GM19193 (cell line): ENCODE measurements around the gene IMMP2L.

Experiments used
- POLR2A ChIP-seq: IDR thresholded peaks from 4 replicates; pipeline ENCODE4 v1.6.1; 2011; ENCODE audit not compliant: insufficient read depth, insufficient read length; ENCODE audit errors: extremely low read depth

Gene IMMP2L

GRCh38 chr7:111006691-111007090 is 555.6 kb downstream of the IMMP2L start:
- TF ChIP-seq POLR2A = no peak

DNA sequence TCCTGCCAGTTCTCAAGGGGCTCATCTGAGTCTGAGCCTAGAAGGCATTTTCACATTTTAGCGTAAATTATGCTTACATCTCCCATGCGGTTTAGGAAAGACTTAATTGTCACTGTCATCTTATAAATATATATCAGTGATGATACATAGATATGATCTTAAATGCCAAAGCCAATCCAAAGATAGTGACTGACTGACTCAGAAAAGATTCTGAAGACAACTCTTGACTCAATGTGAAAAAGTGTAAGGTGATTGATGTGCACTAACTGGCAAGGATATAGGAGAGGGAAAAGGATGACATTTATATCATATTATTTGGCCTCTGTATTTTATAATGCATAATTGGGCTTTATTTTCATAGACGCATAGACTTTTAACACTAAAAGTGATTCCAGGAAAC is 556.3 kb downstream of the IMMP2L start:
- no peak for TF ChIP-seq POLR2A

- TF ChIP-seq POLR2A = no peak
Observed at GRCh38 chr7:111005445-111005844, 556.8 kb downstream of the IMMP2L start.

- no peak for TF ChIP-seq POLR2A
Observed at GRCh38 chr7:111004310-111004901, 557.9 kb downstream of the IMMP2L start.

- TF ChIP-seq POLR2A = no peak
Observed at GRCh38 chr7:111003883-111004282, 558.4 kb downstream of the IMMP2L start.

- no peak for TF ChIP-seq POLR2A
Observed at GRCh38 chr7:110994028-110994967, 568.0 kb downstream of the IMMP2L start.

DNA sequence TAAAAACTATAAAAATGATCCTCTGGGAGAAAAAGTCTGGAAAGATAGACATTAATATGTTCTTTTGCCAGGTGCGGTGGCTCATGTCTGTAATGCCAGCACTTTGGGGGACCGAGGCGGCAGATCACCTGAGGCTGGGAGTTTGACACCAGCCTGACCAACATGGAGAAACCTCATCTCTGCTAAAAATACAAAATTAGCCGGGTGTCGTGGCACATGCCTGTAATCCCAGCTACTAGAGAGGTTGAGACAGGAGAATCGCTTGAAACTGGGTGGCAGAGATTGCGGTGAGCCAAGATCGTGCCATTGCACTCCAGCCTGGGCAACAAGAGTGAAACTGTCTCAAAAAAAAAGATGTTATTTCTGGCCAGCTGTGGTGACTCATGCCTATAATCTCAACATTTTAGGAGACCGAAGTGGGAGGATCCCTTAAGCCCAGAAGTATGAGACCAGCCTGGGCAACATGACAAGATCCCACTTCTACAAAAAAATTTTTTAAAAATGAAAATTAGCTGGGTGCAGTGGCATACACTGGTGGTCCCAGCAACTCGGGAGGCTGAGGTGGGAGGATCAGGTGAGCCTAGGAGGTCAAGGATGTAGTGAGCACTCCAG is 573.3 kb downstream of the IMMP2L start:
- no peak for TF ChIP-seq POLR2A

DNA sequence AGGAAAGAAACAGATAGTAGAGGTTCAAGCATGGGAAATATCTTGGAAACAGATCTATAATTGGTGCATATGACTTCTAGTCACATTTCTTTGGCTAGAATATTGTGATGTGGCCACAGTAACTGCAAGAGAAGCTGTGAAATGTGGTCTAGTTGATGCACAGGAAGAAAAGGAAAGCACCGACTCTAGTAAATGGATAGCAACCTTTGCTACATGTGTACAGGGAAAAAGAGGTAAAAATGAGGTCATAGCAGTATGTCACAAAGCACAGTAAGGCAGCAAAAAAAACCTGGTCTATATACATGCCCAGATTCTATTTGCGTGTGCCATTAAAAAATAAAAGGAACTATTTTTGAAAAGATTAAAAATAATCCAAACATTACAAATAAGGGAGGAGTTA is 573.9 kb downstream of the IMMP2L start:
- TF ChIP-seq POLR2A = no peak

DNA sequence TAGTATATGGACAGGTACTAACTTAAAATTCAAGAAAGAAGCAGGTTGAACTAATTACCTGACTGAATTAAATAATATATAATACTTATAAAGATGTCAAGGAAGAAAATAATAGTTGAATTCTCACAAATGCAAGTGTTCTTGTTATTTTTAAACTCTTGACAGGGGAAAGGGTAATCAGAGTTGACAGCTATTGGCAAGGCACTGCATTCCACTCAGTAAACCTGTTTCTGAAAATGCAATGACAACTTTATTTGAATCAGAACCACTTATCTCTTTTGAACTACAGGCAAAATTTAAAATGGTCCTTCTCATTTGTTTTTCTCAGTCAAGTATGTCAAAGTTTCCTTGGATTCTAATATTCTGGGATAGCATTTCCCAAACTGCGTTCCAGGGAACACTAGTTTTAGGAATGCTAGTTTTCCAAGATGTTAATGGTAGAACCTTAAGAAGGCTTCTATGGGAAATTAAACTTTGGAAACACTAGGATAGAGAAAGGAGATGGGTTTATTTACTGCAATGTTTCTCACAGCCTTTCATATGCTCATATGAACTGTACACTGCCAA is 575.1 kb downstream of the IMMP2L start:
- TF ChIP-seq POLR2A = no peak

DNA sequence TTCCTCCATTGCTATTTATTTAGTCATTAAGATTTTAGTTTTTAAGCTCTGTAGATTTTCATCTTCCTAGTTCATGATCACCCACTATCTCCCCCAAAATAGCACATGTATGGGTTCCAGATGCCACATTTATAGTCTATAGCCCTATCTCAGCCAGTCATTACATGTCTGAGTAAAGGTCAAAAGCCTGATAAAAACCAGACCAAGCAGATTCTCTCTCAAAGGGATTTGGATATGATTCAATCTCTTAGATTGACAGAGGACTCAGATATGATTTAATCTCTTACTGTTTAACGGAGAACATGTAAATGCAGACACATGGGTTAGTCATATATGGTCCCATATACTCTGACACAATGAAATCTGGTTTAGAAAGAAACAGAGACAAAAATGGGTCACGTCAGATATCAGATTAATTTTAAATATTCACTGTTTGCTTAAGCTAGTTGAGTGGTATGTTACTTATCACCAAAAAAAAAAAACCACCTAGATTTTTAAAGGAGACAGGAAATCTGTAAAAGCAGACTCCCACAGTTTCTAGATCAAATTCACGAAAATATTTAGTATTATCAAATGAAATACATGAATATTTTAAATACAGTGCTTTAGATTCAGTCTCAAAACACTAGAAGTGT is 578.4 kb downstream of the IMMP2L start:
- TF ChIP-seq POLR2A = no peak

DNA sequence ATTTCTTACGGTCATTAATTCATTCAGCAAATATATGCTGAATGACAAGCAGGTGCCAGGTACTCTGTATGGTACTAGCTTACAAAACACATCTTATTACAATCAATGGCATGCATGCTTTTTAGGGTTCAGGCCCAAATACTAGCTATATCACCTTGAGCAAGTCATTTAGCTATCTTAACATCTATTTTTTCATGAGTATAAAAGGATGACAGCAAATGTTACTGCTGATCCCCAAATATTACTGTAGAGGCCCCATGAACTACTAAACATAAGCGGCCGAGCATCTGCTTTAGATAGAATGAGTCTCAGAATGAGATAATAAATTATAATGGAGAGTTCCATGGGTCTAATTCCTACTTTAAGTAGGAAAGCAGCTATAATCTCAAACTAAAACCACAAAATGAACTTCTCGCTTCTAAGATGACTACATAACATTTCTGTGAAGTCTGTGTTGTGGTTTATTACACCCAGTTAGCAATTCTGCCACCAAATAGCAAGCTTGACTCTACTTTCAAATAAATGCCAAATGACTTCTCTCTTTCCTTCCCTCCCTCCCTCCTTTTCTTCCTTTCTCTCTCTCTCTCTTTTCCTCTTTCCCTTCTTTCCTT is 585.1 kb downstream of the IMMP2L start:
- TF ChIP-seq POLR2A = no peak

DNA sequence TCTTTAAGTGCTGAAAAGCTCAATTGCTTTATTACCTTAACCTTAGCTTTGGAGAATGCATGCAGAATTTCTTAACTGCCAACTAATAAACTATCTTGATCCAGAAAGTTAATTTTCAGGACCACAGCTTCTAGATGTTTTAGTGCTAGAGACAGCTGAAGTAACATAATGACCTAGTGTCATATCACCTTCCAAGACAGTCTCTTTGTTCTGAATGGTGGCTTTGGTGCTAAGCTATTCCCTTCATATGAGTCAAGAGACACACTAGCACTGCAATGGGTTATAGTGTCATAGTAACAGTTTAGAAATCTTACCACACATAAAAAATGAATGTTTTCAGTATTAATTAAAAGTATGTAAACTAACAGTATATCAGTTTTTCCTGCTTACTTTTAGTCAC is 586.8 kb downstream of the IMMP2L start:
- no peak for TF ChIP-seq POLR2A

GRCh38 chr7:110974441-110974840 is 587.9 kb downstream of the IMMP2L start:
- TF ChIP-seq POLR2A = no peak

DNA sequence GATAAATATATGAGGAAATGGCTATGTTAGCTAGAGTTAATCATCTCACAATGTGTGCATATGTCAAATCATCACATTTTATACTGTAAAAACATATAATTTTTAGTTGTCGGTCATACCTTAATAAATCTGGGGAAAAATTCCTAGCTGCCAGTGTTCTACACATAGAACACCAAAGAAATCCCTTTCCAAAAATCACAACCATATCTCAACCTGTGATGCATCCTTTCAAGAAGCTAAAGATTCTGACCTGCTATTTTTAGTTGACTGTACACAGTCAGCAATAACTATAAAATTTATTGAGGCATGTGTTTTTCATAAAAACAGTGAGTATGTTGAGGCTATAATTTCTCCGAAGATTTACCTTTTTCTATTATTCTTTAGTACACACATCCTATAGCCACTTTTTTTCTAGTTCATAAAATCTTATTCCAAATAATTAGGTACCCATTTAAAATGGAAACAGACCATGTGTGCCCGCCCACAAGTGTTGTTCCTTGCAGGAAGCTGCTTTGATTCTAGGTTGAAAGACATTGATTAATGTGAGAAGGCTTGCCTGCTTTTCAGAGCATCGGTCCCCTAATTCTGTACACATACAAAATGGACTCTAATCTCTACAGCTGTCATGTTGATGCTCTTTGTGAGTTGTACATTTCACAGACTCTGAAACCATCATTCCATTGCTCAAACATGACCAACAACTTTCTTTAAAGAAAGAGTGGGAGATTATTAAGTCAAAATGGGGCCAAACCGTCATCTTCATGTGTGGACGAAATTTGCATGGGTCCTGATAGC is 588.9 kb downstream of the IMMP2L start:
- TF ChIP-seq POLR2A = no peak
